Osteoblast (primary cell): ENCODE results near the gene NMT1. TPM values are rescaled to one million over a fixed set of nuclear protein-coding genes. Genes with fewer than 3 reads are reported as not detected.
A peak's percentile ranks its signal among the peaks of the same experiment; 100 is the strongest.

Experiments
- DNase-seq: peaks from one replicate; pipeline ENCODE4 v3.0.0; 2011; ENCODE audit warnings: low spot score, mixed read lengths; ENCODE audit not compliant: insufficient read length; ENCODE audit errors: missing footprints
- H2AFZ ChIP-seq: 2 replicates; pipeline ENCODE4 v1.6.0; 2011; ENCODE audit warnings: mild to moderate bottlenecking, low read length
- H3K27ac ChIP-seq: 2 replicates; pipeline ENCODE4 v1.5.1; 2011; ENCODE audit warnings: mild to moderate bottlenecking, low read depth, low read length, moderate library complexity
- H3K27me3 ChIP-seq: 2 replicates; pipeline ENCODE4 v1.6.0; 2012; ENCODE audit warnings: mild to moderate bottlenecking, control low read depth, inconsistent platforms, low read length, moderate library complexity; ENCODE audit not compliant: insufficient read depth
- H3K36me3 ChIP-seq: 2 replicates; pipeline ENCODE4 v1.5.1; 2011; ENCODE audit warnings: mild to moderate bottlenecking, low read length, control low read depth, moderate library complexity; ENCODE audit not compliant: insufficient read depth
- H3K4me1 ChIP-seq: 2 replicates; pipeline ENCODE4 v1.5.1; 2011; ENCODE audit warnings: mild to moderate bottlenecking, low read length, control low read depth, moderate library complexity; ENCODE audit not compliant: insufficient read depth
- H3K4me2 ChIP-seq: 2 replicates; pipeline ENCODE4 v1.6.0; 2011; ENCODE audit warnings: mild to moderate bottlenecking, low read length; ENCODE audit not compliant: insufficient read depth
- H3K4me3 ChIP-seq: fragments of 200-600 bp; sonication (generic); 3 replicates; pipeline ENCODE4 v1.5.1; 2012; ENCODE audit warnings: mild to moderate bottlenecking, low read length, inconsistent platforms; ENCODE audit not compliant: insufficient read depth
- H3K79me2 ChIP-seq: 2 replicates; pipeline ENCODE4 v1.6.0; 2012; ENCODE audit warnings: mild to moderate bottlenecking, low read length, control low read depth, inconsistent platforms; ENCODE audit not compliant: insufficient read depth
- H3K9me3 ChIP-seq: 2 replicates; pipeline ENCODE4 v1.5.1; 2011; ENCODE audit warnings: low read depth, low read length, control low read depth
- H4K20me1 ChIP-seq: 2 replicates; pipeline ENCODE4 v1.6.0; 2012; ENCODE audit warnings: mild to moderate bottlenecking, low read length, control low read depth; ENCODE audit not compliant: insufficient read depth
- CTCF ChIP-seq: IDR thresholded peaks from 2 replicates; pipeline ENCODE4 v1.5.1; 2011; ENCODE audit warnings: mild to moderate bottlenecking, low read depth, low read length, moderate library complexity; ENCODE audit errors: extremely low read depth
- total RNA-seq: library from RNA; depleted of rRNA; stranded (reverse); fragments of >200 nt; gene quantifications from 2 replicates; pipeline ENCODE4 v1.2.3, GENCODE V29; 2012

Gene NMT1
- total RNA-seq, 1 donor: 51.8 TPM

- DNase-seq: peak; percentile 99
- H3K36me3 ChIP-seq: no peaks in the 10 kb centered on the region
- H3K4me1 ChIP-seq: peaks cover 28% of the 10 kb centered on the region
- H4K20me1 ChIP-seq: no peaks in the 10 kb centered on the region
- H3K79me2 ChIP-seq: peaks cover 14% of the 10 kb centered on the region
- peak overlapping the region; percentile 83 for H3K27ac ChIP-seq
- peak overlapping the region; percentile 93 for H3K4me3 ChIP-seq
- H2AFZ ChIP-seq: peak overlapping the region; percentile 95
- H3K4me2 ChIP-seq: peak overlapping the region; percentile 100
- H3K9me3 ChIP-seq: no peaks in the 10 kb centered on the region
- peak; percentile 76 for TF ChIP-seq CTCF
- no peaks in the 10 kb centered on the region for H3K27me3 ChIP-seq
Observed at GRCh38 chr17:45132572-45133463, 71.7 kb downstream of the NMT1 start.

GRCh38 chr17:45135192-45135977, 74.3 kb downstream of the NMT1 start, which contains the start of gene ACBD4:
Gene ACBD4, plus strand, starts transcription at chr17:45135687. Its CDS starts 458 bp downstream, at chr17:45136145.
- Histone ChIP-seq H3K4me1 (peaks cover 22% of the 10 kb centered on the region), H3K27me3 (no peaks in the 10 kb centered on the region), H3K4me2 (peak within 1 kb of the TSS; percentile 95), H3K36me3 (no peaks in the 10 kb centered on the region), H3K79me2 (peaks cover 12% of the 10 kb centered on the region), H3K27ac (peak within 1 kb of the TSS; percentile 78), H4K20me1 (no peaks in the 10 kb centered on the region), H2AFZ (peak within 1 kb of the TSS; percentile 94), H3K4me3 (peak within 1 kb of the TSS; percentile 87), H3K9me3 (no peaks in the 10 kb centered on the region)
- peak; percentile 100 for DNase-seq
- TF ChIP-seq CTCF: peak; percentile 100

- Histone ChIP-seq H3K4me3 (peak overlapping the region; percentile 87), H3K27ac (peak overlapping the region; percentile 78), H3K9me3 (no peaks in the 10 kb centered on the region), H3K36me3 (no peaks in the 10 kb centered on the region), H3K4me1 (peaks cover 21% of the 10 kb centered on the region), H3K4me2 (peak overlapping the region; percentile 95), H2AFZ (peak overlapping the region; percentile 94), H3K79me2 (peaks cover 9% of the 10 kb centered on the region), H3K27me3 (no peaks in the 10 kb centered on the region), H4K20me1 (no peaks in the 10 kb centered on the region)
- no peak for TF ChIP-seq CTCF
- peak; percentile 85 for DNase-seq
Observed at GRCh38 chr17:45135978-45136791, 75.1 kb downstream of the NMT1 start.
